ENCODE data around the gene PRAC1.

DNA sequence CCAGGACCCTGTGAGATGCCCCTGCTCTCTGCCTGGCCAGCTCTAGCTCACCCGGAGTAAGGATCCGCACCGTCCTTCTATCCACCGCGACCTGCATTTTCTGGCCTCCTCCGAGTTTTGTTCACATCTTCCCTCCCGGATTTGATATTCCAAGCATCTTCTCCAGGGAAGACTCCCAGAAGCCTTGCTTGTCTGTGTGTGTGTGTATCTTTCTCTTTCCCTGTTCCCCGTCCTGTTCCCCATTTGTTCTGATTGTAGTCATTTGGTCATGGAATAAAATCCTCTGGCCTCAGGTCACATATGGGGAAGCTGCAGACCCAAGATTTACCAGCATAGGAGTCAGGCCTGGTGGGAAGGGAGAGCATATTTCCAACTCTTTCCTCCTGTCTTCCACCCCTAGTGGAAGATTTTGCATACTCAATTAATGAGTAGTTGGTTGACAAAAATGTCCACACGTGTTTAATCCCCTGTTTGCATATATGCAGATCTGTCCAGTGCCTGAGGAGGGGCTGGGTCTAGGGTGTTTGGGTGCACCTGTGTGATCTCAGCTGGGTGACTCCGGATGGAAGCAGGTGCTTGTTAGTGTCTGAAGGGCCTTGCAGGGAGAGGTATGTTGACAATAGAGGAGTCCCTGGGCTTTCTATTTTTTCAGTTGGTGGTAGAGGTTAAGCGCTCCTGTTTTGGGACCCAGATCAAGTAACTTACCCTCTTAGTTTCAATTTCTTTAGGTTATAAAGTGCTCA, 1.9 kb downstream of the PRAC1 start:
- TF ChIP-seq CTCF (conservative IDR thresholded peaks at IDR 0.05), result no peak
- TF ChIP-seq ZFX (IDR thresholded peaks at IDR 0.05), result no peak
